AG04450 (cell line): ENCODE data around the gene ATP9B. TPM values are rescaled to one million over a fixed set of nuclear protein-coding genes. Genes with fewer than 3 reads are reported as not detected.

Experiments used
- CTCF ChIA-PET: fragments of 300-600, 350-600 bp; formaldehyde crosslinking; extraction: SDS; loops from one replicate; lab custom pipeline; 2022; ENCODE audit warnings: antibody characterized with exemption, inconsistent platforms; lab: Charles Lee
- POLR2A ChIA-PET: fragments of 350-600 bp; formaldehyde crosslinking; extraction: SDS; loops from one replicate; lab custom pipeline; 2021; ENCODE audit warnings: antibody characterized with exemption, inconsistent platforms; lab: Yijun Ruan, JAX
- DNase-seq: peaks from one replicate; pipeline ENCODE4 v3.0.0-alpha.2; 2011; ENCODE audit warnings: low read depth, low spot score
- H3K27ac ChIP-seq: one replicate; pipeline ENCODE4 v1.5.1; 2012; ENCODE audit warnings: low read depth, low read length, control low read depth
- H3K27me3 ChIP-seq: one replicate; pipeline ENCODE4 v1.6.0; 2012; ENCODE audit warnings: low read length; ENCODE audit not compliant: control insufficient read depth, insufficient read depth
- H3K4me3 ChIP-seq: 2 replicates; pipeline ENCODE4 v1.5.1; 2011; ENCODE audit warnings: mild to moderate bottlenecking, low read depth, low read length, control low read depth
- H3K9me3 ChIP-seq: 2 replicates; pipeline ENCODE4 v1.5.1; 2012; ENCODE audit warnings: low read length; ENCODE audit not compliant: control insufficient read depth, insufficient read depth
- polyA plus RNA-seq: library from polyadenylated mRNA; depleted of rRNA; stranded (reverse); fragments of >200 nt; gene quantifications from 2 replicates; pipeline ENCODE4 v1.2.3, GENCODE V29; 2011
- TF ChIP-seq, protein P1 (sequence below): IDR thresholded peaks from 2 replicates; pipeline ENCODE4 v1.5.1; 2011; ENCODE audit warnings: low read depth, low read length, control low read depth, inconsistent platforms

Gene ATP9B
- polyA plus RNA-seq, 1 experiment, result 18.1 TPM

DNA sequence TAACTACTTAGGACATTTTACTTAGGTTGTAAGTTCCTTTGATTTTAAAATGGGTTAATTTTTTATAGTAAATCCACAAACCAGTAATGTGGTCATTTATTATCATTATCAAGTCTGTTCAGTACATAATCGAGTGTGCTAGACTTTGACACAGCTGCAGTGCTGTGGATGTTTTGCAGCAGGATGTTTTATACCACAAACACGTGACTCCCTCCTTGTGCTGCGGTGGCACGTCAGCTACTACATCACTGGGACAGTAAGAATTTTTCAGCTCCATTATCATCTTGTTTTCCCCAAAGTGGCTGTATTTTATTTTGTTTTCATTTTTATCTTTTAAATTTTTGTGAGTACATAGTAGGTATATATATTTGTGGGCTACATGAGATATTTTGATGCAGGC, 70.0 kb downstream of the ATP9B start:
- no peaks in the 10 kb centered on the region for H3K27me3 ChIP-seq
- POLR2A ChIA-PET, result no interaction called here
- H3K9me3 ChIP-seq, result no peaks in the 10 kb centered on the region
- no peak overlapping the region for H3K27ac ChIP-seq
- TF ChIP-seq, protein P1, sequence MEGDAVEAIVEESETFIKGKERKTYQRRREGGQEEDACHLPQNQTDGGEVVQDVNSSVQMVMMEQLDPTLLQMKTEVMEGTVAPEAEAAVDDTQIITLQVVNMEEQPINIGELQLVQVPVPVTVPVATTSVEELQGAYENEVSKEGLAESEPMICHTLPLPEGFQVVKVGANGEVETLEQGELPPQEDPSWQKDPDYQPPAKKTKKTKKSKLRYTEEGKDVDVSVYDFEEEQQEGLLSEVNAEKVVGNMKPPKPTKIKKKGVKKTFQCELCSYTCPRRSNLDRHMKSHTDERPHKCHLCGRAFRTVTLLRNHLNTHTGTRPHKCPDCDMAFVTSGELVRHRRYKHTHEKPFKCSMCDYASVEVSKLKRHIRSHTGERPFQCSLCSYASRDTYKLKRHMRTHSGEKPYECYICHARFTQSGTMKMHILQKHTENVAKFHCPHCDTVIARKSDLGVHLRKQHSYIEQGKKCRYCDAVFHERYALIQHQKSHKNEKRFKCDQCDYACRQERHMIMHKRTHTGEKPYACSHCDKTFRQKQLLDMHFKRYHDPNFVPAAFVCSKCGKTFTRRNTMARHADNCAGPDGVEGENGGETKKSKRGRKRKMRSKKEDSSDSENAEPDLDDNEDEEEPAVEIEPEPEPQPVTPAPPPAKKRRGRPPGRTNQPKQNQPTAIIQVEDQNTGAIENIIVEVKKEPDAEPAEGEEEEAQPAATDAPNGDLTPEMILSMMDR, result no peak
- no peak overlapping the region for H3K4me3 ChIP-seq
- CTCF ChIA-PET, result no interaction called here
- DNase-seq, result peak; percentile 32

DNA sequence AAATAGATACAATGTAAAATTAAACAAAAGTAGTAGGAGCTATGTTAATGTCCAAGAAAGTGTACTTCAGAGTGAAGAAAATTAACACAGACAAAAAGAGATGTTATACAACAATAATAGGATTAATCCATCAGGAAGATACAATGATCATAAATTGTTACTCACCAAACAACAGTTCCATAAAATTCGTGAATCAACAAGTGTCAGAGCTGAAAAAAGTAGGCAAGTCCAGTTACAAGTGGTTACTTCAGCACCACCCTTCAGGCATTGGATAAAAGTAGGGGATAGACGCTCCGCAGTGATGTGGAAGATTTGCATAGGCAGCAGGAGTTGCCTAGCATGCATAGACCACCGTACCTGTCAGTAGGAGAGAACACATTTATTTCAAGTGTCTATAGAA, 77.8 kb downstream of the ATP9B start:
- POLR2A ChIA-PET, result no interaction called here
- no peak overlapping the region for H3K4me3 ChIP-seq
- no peak for DNase-seq

DNA sequence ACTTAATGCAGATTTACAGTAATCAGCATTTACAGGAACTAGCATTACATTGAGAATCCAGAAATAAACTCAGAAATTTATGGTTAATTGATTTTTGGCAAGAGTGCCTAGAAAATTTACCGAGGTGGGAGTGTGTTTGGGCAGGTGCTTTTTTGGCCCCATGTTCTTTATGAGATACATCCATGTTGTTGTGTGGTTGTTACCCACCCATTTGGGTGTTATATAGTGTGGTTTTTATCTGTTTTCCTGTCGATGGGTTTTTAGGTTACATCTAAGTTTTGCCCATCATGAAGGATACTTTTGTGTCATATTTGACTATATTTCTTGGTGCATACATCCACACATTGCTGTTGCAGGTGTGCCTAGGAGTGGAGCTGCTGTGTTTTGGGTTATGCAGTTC, 82.0 kb downstream of the ATP9B start:
- CTCF ChIA-PET, result no interaction called here
- TF ChIP-seq, protein P1, result no peak
- Histone ChIP-seq H3K9me3 (no peaks in the 10 kb centered on the region), H3K27me3 (no peaks in the 10 kb centered on the region), H3K4me3 (no peak overlapping the region), H3K27ac (no peak overlapping the region)
- no peak for DNase-seq
- POLR2A ChIA-PET, result no interaction called here

More for the DNA sequence above, 77.8 kb downstream of the ATP9B start:
- CTCF ChIA-PET, result no interaction called here
- Histone ChIP-seq H3K27me3 (no peaks in the 10 kb centered on the region), H3K9me3 (no peaks in the 10 kb centered on the region), H3K27ac (no peak overlapping the region)
- TF ChIP-seq, protein P1, result no peak

DNA sequence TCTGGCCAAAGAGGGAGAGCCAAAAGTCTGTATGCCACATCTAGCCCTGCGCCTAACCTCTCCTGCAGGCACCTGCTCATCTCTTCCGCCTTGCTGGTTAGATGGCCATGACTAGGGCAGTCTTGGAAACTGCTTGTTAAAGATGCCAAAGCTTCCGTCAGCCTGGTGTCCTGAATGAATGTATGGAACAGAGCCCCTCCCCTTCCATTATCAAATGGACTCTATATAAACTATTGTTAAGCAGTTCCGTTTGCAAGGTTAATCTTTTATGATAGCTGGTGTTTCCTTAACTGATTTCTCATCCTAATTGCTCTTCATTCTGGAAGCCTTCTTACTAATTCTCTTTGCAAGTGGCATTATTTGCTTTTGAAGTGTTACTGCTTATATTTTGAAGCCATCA, 87.1 kb downstream of the ATP9B start:
- no peak for DNase-seq
- TF ChIP-seq, protein P1, result no peak
- ChIA-PET CTCF (no interaction called here), POLR2A (no interaction called here)
- peak overlapping the region; percentile 25 for H3K27ac ChIP-seq
- H3K4me3 ChIP-seq, result no peak overlapping the region
- no peaks in the 10 kb centered on the region for H3K27me3 ChIP-seq
- H3K9me3 ChIP-seq, result no peaks in the 10 kb centered on the region

DNA sequence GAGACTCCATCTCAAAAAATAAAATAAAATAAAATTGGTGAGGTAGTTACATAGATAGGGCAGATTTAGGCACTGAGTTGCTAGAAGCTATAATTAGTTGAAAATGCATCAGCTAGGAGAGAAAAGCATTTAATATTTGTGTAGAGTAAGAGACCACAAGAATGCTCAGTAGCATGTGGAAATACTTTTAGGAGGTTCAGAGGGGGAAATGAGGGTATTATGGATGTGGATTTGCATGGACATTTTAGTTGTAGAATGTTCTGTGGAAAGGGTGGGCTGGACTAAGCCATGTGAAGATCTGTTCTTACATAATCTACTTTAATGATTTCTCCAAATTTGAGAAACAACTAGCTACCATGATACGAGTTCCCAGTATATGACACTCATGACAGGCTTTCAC, 95.5 kb downstream of the ATP9B start:
- no peak overlapping the region for H3K27ac ChIP-seq
- DNase-seq, result no peak
- no peak overlapping the region for H3K4me3 ChIP-seq
- H3K27me3 ChIP-seq, result no peaks in the 10 kb centered on the region
- no peaks in the 10 kb centered on the region; the same call in 1 of the 2 replicates for H3K9me3 ChIP-seq
- CTCF ChIA-PET, result no interaction called here
- POLR2A ChIA-PET, result no interaction called here
- TF ChIP-seq, protein P1, result no peak
